ENCODE data around the gene TRIM74.
"Not testable (repeated sequence)": the region's sequence is repeated elsewhere in the genome, so short reads cannot be mapped to it uniquely, and the experiment has no call there.

TRIM74 gene

DNA sequence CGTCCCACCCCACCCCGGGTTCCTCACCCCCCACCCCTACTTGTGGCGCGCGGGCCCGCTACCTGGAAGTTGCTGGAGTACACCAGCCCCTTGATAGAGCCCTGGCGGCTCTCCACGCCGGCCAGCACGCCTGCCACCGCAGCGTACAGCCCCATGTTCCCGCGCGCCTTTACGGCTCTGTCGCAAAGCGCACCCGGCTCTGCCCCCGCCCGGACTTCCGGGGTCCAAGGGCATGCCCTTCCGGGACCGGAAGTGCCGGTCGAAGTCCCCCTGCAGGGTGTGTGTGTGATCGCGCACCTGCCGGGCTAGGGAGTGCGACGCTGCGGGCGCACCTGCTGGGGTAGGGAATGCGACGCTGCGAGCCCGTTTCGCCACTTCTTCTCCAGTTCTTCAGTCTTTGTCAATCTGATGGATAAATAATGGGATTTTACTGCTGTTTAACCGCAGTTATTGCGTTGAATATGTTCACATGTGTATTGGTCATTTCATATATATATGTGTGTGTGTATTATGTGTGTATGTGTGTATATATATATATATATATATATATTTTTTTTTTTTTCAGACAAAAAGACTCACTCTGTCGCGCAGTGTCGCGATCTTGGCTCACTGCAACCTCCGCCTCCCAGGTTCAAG is 14.6 kb downstream of the TRIM74 start:
- not testable (repeated sequence) for DNase-seq

- not testable (repeated sequence) for DNase-seq
Measured at GRCh38 chr7:72953901-72954562, 15.2 kb downstream of the TRIM74 start.

GRCh38 chr7:72950432-72950831 is 18.8 kb downstream of the TRIM74 start:
- not testable (repeated sequence) for DNase-seq

DNA sequence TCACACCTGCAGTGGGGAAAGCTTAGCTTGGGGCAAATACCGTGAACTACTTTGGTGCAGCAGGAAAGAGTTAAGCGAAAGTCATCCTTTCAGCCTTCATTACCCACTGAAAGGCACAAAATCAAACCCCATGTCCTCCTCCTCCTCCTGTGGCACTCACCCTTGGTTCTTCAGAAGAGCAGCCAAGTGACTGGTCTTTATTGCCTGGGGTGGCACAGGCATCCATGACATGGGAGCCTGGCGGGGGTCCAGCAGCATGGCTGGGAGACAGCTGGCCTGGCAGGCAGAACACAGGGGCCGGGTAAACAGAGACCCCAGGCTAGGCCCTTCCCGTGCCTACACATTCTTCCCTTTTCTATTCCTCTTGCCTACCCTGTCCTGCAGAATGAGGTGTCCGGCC is 19.6 kb downstream of the TRIM74 start:
- DNase-seq = not testable (repeated sequence)

- not testable (repeated sequence) for DNase-seq
Measured at GRCh38 chr7:72949276-72949675, 20.0 kb downstream of the TRIM74 start.

GRCh38 chr7:72948714-72949113 is 20.6 kb downstream of the TRIM74 start:
- DNase-seq = not testable (repeated sequence)

- not testable (repeated sequence) for DNase-seq
Measured at GRCh38 chr7:72946130-72946745, 23.0 kb downstream of the TRIM74 start.

DNA sequence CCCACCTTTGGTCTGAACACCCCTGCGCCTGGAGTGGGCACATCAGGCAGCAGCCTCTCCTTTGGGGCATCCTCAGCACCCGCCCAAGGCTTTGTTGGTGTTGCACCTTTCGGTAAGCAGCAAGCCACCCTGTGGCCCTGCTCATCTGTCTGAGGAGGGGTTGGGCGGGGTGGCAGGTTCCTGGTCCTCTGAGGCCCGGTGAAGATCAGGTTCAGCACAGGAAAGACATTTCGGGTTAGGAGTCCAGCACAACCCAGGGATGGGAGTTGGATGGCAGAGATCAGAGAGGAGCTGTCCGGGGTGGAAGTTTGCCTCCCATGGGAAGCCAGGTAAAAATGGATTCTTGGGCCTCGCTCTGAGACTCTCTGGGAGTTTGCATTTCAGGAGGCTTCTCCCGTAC is 23.7 kb downstream of the TRIM74 start:
- not testable (repeated sequence) for DNase-seq

GRCh38 chr7:72944937-72945336 is 24.3 kb downstream of the TRIM74 start:
- not testable (repeated sequence) for DNase-seq

- not testable (repeated sequence) for DNase-seq
Measured at GRCh38 chr7:72942956-72943355, 26.3 kb downstream of the TRIM74 start.

DNA sequence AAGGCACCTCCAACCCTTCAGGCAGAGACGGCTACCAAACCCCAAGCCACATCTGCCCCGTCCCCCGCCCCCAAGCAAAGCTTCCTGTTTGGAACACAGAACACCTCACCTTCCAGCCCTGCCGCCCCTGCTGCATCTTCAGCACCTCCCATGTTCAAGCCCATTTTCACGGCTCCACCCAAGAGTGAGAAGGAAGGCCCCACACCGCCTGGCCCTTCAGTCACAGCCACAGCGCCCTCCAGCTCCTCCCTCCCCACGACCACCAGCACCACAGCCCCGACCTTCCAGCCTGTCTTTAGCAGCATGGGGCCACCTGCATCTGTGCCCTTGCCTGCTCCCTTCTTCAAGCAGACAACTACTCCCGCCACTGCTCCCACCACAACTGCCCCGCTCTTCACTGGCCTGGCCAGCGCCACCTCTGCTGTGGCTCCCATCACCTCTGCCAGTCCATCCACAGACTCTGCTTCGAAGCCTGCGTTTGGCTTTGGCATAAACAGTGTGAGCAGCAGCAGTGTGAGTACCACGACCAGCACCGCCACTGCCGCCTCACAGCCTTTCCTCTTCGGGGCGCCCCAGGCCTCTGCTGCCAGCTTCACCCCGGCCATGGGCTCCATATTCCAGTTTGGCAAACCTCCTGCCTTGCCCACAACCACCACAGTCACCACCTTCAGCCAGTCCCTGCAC is 27.1 kb downstream of the TRIM74 start:
- not testable (repeated sequence) for DNase-seq

DNA sequence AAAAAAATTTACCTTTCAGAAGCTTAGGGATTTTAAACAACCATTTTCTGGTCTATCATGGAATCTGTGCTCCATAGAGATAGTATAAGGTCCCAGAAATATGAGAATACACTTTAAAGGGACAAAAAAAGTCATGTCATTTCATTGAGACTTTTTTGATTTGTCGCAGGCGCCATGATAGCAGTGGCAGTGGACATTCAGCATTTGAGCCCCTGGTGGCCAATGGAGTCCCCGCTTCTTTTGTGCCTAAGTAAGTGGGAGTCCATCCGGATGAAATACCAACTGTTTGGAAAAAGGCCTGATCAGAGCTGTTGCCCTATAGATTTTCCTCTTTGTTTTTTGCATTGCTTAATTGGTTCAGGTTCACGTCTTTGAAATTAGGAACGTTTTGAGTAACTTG is 41.0 kb downstream of the TRIM74 start:
- not testable (repeated sequence) for DNase-seq

GRCh38 chr7:72927791-72928190 is 41.5 kb downstream of the TRIM74 start:
- DNase-seq = not testable (repeated sequence)

GRCh38 chr7:72925546-72926120 is 43.6 kb downstream of the TRIM74 start:
- DNase-seq = no peak

DNA sequence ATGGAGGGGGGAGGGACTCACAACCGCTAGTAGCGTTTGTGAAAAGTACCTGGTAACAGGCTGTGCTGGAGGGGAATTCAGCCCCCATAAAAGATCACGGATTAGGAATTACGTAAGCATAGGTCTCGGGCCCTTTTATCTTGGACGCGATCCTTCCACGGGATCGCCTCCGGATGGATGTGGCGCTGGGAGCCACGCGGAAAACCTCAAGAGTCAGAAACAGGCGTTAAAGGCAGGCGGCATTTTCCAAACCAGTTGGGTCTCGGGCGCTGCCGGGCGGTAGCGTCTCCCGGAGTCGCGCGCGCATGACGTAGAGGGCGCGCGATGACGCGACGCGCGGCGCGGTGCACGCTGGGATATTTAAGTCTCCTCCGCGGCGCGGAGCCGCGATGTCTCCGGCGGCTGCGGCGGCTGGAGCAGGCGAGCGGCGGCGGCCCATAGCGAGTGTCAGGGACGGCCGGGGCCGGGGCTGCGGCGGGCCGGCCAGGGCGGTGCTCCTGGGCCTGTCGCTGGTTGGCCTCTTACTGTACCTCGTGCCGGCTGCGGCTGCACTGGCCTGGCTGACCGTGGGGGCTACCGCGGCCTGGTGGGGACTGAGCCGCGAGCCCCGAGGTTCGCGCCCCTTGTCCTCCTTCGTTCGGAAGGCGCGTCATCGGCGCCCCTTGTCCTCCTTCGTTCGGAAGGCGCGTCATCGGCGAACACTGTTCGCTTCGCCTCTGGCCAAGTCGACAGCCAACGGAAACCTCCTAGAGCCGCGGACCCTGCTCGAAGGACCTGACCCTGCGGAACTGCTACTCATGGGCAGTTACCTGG is 44.3 kb downstream of the TRIM74 start, which contains the start of gene POM121:
TSS of gene POM121 (plus strand) at position 363 of the 813 bp plus-strand sequence. CDS start at position 390, 27 bp downstream.
- DNase-seq = peak in 1 of 2 experiments; percentile 42

- DNase-seq = no peak
Measured at GRCh38 chr7:72924386-72924732, 44.9 kb downstream of the TRIM74 start.

GRCh38 chr7:72919256-72919775 is 50.0 kb downstream of the TRIM74 start:
- DNase-seq = no peak

DNA sequence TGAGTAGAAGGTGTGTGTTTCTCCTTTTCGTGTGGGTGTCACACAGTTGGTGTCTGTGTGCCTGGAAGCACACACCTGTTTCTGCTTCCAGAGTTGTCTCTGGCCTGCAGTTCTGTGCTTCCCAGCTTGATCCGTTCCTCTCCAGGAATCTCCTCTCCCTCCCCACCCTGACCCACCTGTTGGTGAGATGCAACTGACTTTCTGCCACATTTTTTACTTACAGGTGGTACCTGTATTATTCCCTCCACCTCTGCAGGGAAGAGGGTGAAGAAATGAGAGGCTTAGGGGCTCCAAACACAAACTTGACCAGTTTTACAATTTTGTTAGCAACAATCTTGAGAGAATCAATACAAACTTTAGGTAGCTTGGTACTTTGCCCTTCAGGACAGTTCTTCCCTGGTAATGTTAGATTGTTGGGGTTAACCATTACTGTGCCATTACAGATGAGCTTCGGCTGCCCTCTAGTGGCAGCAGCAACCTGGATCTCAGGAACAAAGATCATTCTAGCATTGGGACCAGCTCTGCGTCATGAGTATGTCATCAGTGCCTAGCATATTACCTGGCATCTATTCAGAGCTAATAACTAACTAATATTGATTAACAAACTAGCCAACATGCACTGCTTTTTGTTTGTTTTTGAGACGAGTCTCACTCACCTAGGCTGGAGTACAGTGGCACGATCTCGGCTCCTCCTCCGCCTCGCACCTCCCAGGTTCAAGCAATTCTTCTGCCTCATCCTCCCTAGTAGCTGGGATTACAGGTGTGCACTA is 54.3 kb downstream of the TRIM74 start:
- not testable (repeated sequence) for DNase-seq

GRCh38 chr7:72913750-72914149 is 55.5 kb downstream of the TRIM74 start:
- not testable (repeated sequence) for DNase-seq

GRCh38 chr7:72911395-72911794 is 57.9 kb downstream of the TRIM74 start:
- not testable (repeated sequence) for DNase-seq

All from cerebellar nuclear complex (tissue), 1 donor.